Gastroesophageal sphincter (tissue), 4 donors: ENCODE data around the gene C1orf35. TPM values are rescaled to one million over a fixed set of nuclear protein-coding genes. Genes with fewer than 3 reads are reported as not detected.

Experiments used
- ATAC-seq: fragments of 150-250 bp; one replicate; pipeline ENCODE4 v1.9.1; 2016; ENCODE audit warnings: mild to moderate bottlenecking, moderate library complexity
- H3K27ac ChIP-seq, 4 donors: fragments of 200-600 bp; sonication (generic) in 3 of 4; 1 replicate in 3 of 4; 2 replicates in 1 of 4; pipeline ENCODE4 v1.5.1; 2016 to 2019
- H3K27me3 ChIP-seq: fragments of 200-600 bp; sonication (generic); one replicate; pipeline ENCODE4 v1.5.1; 2019
- H3K36me3 ChIP-seq, 2 donors: fragments of 200-600 bp; sonication (generic); one replicate each; pipeline ENCODE4 v1.5.1; 2019; ENCODE audit warnings: control low read depth in 1 of 2
- H3K4me1 ChIP-seq, 3 donors: fragments of 200-600 bp; sonication (generic); 1 replicate in 2 of 3; 2 replicates in 1 of 3; pipeline ENCODE4 v1.5.1; 2016 to 2019; ENCODE audit warnings: control low read depth in 2 of 3
- H3K4me3 ChIP-seq, 2 donors: fragments of 200-600 bp; sonication (generic); one replicate each; pipeline ENCODE4 v1.5.1; 2019; ENCODE audit warnings: mild to moderate bottlenecking in 1 of 2, moderate library complexity in 1 of 2
- H3K9me3 ChIP-seq, 3 donors: fragments of 200-600 bp; sonication (generic); one replicate each; pipeline ENCODE4 v1.5.1; 2017 to 2019; ENCODE audit warnings: control low read depth in 2 of 3
- EP300 ChIP-seq: sonication (generic); formaldehyde crosslinking; IDR thresholded peaks from one replicate; pipeline ENCODE4 v1.6.1; 2017; ENCODE audit warnings: antibody characterized with exemption, mild to moderate bottlenecking
- POLR2A ChIP-seq, 2 donors: fragments of 450-650 bp; IDR thresholded peaks; one replicate each; pipeline ENCODE4 v1.6.1; 2017; ENCODE audit warnings: antibody characterized with exemption in 2 of 2, mild to moderate bottlenecking in 2 of 2, moderate library complexity in 1 of 2
- POLR2AphosphoS5 ChIP-seq: sonication (generic); formaldehyde crosslinking; IDR thresholded peaks from one replicate; pipeline ENCODE4 v1.6.1; 2017; ENCODE audit warnings: antibody characterized with exemption
- WGBS, 2 donors: methylation state at CpG; one replicate each; pipeline ENCODE4 v1.1.5; 2018; ENCODE audit warnings: low coverage in 1 of 2; 5-methylcytosine and 5-hydroxymethylcytosine counted together
- total RNA-seq, 4 donors: library from RNA; depleted of rRNA; stranded (reverse); fragments of >200 nt; gene quantifications; one replicate each; pipeline ENCODE4 v1.1.0, GENCODE V29; 2016
- TF ChIP-seq, protein P1 (sequence below), 4 experiments: fragments of 200-600 bp in 2 of 4; fragments of 450-650 bp in 2 of 4; sonication (generic) in 1 of 4; IDR thresholded peaks; one replicate each; pipeline ENCODE4 v1.5.1; 2017 to 2019; ENCODE audit warnings: antibody characterized with exemption in 4 of 4, mild to moderate bottlenecking in 2 of 4, moderate library complexity in 2 of 4

Gene C1orf35
- total RNA-seq, 4 donors from 2014 or later, result 11.6 to 16.0 (median 14.6) TPM

DNA sequence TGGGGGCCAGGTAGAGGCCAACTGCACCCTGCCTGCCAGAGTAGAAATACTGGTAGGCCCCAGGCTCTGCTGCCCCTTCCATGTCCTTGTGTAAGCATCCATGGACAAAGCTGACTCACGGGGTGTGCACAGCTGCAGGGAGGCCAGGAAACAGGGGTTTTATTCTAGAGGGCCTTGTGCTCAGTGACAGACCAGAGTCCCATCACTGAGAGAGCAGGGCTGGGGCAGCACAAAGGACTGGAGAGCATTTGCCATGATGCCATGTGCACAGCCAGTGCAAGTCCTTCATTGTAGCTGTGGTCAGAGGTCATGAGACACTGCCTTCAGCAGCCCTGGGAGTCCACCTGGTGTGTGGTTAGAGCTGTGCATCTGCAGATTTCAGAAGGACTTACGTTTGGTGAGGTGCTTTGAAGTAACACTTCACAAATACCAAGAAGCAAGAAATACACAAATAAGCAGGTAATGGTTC is 12.5 kb downstream of the C1orf35 start:
- Histone ChIP-seq H3K27ac (peak overlapping the region in 1 of 4 donors; percentile 13), H3K4me3 (no peak overlapping the region), H3K36me3 (peaks cover 0 to 27% of the 10 kb centered on the region in 2 donors), H3K27me3 (no peaks in the 10 kb centered on the region), H3K9me3 (peaks cover 0 to 15% (median 0%) of the 10 kb centered on the region in 3 donors), H3K4me1 (peaks cover 0 to 86% (median 65%) of the 10 kb centered on the region in 3 donors)
- TF ChIP-seq, protein P1, sequence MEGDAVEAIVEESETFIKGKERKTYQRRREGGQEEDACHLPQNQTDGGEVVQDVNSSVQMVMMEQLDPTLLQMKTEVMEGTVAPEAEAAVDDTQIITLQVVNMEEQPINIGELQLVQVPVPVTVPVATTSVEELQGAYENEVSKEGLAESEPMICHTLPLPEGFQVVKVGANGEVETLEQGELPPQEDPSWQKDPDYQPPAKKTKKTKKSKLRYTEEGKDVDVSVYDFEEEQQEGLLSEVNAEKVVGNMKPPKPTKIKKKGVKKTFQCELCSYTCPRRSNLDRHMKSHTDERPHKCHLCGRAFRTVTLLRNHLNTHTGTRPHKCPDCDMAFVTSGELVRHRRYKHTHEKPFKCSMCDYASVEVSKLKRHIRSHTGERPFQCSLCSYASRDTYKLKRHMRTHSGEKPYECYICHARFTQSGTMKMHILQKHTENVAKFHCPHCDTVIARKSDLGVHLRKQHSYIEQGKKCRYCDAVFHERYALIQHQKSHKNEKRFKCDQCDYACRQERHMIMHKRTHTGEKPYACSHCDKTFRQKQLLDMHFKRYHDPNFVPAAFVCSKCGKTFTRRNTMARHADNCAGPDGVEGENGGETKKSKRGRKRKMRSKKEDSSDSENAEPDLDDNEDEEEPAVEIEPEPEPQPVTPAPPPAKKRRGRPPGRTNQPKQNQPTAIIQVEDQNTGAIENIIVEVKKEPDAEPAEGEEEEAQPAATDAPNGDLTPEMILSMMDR (IDR thresholded peaks at IDR 0.05), result no peak
- TF ChIP-seq POLR2A (IDR thresholded peaks at IDR 0.05) (no peak), POLR2AphosphoS5 (no peak), EP300 (no peak)
- no peak for ATAC-seq
- 0% methylated on average over 1 of the region's 2 CpGs for WGBS, 2 donors

DNA sequence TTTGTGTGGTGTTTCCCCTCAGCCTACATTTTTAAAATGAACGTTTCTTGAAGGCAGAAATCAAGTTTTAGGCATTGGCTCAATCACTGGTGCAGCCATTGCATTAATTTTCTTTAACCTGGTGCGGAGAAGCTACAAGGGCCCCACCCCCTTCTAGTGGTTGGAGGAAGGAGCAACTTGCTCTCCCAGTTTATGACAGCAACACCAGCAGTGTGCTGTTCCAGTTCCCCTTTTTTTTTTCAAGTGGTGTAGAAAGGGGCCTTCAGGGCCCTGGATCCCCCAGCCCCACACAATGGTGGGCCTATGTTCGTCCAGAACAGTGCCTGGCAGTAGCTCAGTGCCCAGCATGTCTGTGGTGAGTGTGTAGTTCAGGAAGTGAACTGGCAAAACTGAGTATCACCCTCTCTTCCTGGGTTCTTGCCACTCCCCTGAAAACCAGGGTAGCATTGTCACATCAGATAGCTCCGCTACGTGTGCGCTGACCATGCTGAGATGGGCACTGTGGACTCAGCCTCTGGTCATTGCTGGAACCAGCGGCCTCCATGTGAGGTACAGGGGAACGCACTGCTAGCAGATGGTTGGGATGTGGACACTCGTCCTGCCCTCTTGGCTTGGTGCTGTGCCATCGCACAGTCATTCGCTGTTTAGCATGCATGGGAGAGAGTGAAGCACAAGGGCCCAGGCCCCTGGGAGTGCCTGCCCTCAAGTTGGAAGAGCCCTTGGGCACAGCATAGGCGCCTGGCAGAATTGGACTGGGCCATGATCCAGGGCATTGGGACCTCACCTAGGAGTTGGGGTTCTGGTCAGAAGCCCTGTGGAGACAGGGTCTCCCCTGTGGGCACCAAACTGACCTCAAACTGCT is 13.4 kb downstream of the C1orf35 start:
- Histone ChIP-seq H3K4me1 (peaks cover 5 to 89% (median 74%) of the 10 kb centered on the region in 3 donors), H3K36me3 (peaks cover 0 to 27% of the 10 kb centered on the region in 2 donors), H3K27ac (peak overlapping the region in 1 of 4 donors; percentile 13), H3K27me3 (no peaks in the 10 kb centered on the region), H3K9me3 (peaks cover 0 to 9% (median 0%) of the 10 kb centered on the region in 3 donors), H3K4me3 (no peak overlapping the region)
- ATAC-seq, result no peak
- TF ChIP-seq, protein P1 (IDR thresholded peaks at IDR 0.05), result no peak
- TF ChIP-seq POLR2A (IDR thresholded peaks at IDR 0.05), result no peak
- TF ChIP-seq POLR2AphosphoS5, result no peak
- TF ChIP-seq EP300, result no peak
- WGBS, 2 donors, result 32 to 67% methylated on average over 2 to 3 of the region's 12 CpGs

DNA sequence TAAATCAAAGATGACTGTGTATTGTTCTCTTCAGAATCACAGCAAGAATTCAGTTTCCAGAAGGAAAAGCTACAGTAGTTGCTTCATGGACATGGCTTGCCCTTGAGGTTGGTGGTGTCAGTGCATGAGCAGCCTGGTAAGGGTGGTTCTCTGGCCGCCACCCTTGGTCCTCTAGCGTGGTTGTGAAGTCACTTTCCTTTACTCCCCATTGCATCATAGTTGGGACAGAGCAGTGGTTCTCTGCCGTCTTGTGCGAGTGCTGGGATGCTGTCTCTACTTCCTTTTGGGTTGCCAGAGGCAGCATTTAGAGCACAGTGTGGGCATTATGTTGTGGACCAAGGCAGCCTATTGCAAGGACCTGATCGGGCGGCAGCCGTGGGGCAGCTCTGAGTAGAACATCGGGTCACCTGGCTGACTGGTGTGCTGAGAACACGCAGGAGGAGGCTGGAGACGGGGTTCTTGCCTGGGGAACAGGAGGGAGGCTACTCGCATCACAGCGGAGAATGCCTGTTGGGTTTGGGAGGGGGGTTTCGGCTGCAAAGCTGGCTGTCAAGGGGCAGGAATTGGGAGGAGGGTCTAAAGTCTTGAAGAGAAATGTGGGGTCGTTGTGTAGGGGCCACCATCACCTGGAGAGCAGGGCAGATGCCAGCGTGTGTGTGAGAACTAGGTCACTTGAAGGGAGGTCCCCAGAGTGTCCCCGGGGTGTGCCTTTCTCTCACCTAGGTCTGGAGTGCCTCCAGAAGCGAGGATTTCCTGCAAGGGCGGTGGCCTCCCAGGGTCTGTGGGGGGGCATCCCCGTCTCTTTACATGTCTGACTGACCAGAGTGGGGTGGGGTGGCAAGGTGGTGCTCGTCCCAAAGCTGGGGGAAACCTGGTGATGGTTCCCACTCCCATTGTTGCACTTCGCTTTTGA is 14.3 kb downstream of the C1orf35 start:
- Histone ChIP-seq H3K9me3 (peaks cover 0 to under 1% (median 0%) of the 10 kb centered on the region in 3 donors), H3K27me3 (no peaks in the 10 kb centered on the region), H3K27ac (peak overlapping the region in 3 of 4 donors; percentile 26 to 65 (median 56)), H3K4me3 (no peak overlapping the region), H3K4me1 (peaks cover 5 to 98% (median 78%) of the 10 kb centered on the region in 3 donors), H3K36me3 (peaks cover 0 to 17% of the 10 kb centered on the region in 2 donors)
- no peak for ATAC-seq
- TF ChIP-seq POLR2AphosphoS5 (no peak), EP300 (no peak), POLR2A (IDR thresholded peaks at IDR 0.05) (no peak)
- TF ChIP-seq, protein P1 (IDR thresholded peaks at IDR 0.05), result no peak
- WGBS, 2 donors, result 50 to 57% methylated on average over 5 to 6 of the region's 21 CpGs

DNA sequence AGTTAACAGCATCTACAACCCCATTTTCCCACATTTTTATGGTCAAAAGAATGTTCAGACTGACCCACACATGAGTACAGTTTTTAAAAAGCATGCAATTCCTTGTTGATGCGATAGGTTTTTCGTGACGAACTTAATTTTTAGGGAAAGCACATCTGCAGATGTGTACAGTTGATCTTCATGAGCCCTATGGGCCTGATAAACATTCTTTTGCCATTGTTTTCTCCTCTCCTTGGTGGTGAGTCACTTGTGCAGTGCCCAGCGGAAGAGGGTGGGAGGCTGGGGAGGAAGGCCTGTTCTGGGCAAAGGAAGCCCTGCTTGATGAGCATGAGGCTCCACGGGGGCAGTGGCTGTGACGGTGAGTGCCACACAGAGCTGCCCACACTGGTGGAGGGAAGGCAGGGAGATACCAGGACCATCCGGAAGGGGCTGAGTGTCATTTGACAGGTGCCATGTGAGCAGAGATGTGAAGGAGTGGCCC is 15.3 kb downstream of the C1orf35 start:
- 59 to 76% methylated on average over 4 of the region's 7 CpGs for WGBS, 2 donors
- ATAC-seq, result no peak
- no peaks in the 10 kb centered on the region for H3K27me3 ChIP-seq
- H3K27ac ChIP-seq, result peak overlapping the region in 3 of 4 donors; percentile 26 to 65 (median 56)
- TF ChIP-seq EP300 (no peak), POLR2A (IDR thresholded peaks at IDR 0.05) (no peak), POLR2AphosphoS5 (no peak)
- TF ChIP-seq, protein P1 (IDR thresholded peaks at IDR 0.05), result no peak
- H3K9me3 ChIP-seq, result no peaks in the 10 kb centered on the region
- H3K4me3 ChIP-seq, result peak overlapping the region in 1 of 2 donors; percentile 18
- H3K4me1 ChIP-seq, result peaks cover 5 to 94% (median 76%) of the 10 kb centered on the region in 3 donors
- H3K36me3 ChIP-seq, result peaks cover 0 to 9% of the 10 kb centered on the region in 2 donors
